Fibroblast of pulmonary artery (primary cell): ENCODE results near the gene PAX5.

ENCODE experiments used
- DNase-seq: peaks from one replicate; pipeline ENCODE4 v3.0.0-alpha.2; 2010; ENCODE audit warnings: low read depth
- H3K4me3 ChIP-seq: replicated peaks from 2 replicates; pipeline ENCODE4 v1.5.1; 2011; ENCODE audit warnings: low read depth, mild to moderate bottlenecking, control low read depth, low read length, moderate library complexity
- CTCF ChIP-seq: IDR thresholded peaks from 2 replicates; pipeline ENCODE4 v1.5.1; 2011; ENCODE audit warnings: mild to moderate bottlenecking, control low read depth, low read length, inconsistent platforms; ENCODE audit errors: missing control alignments

Gene PAX5

GRCh38 chr9:36881743-36882441 lies 152.2 kb downstream of the PAX5 start:
- no peak for DNase-seq
- no peak for TF ChIP-seq CTCF
- no peak overlapping the region for H3K4me3 ChIP-seq

- no peak overlapping the region for H3K4me3 ChIP-seq
- DNase-seq: no peak
- TF ChIP-seq CTCF: no peak
Measured at GRCh38 chr9:36881316-36881715, 152.8 kb downstream of the PAX5 start.

GRCh38 chr9:36880075-36880474 lies 154.0 kb downstream of the PAX5 start:
- no peak overlapping the region for H3K4me3 ChIP-seq
- DNase-seq: no peak
- TF ChIP-seq CTCF: no peak

GRCh38 chr9:36878986-36879982 lies 154.8 kb downstream of the PAX5 start:
- no peak overlapping the region for H3K4me3 ChIP-seq
- no peak for TF ChIP-seq CTCF
- DNase-seq: no peak

- no peak for TF ChIP-seq CTCF
- H3K4me3 ChIP-seq: no peak overlapping the region
- DNase-seq: no peak
Measured at GRCh38 chr9:36877239-36877638, 156.8 kb downstream of the PAX5 start.

GRCh38 chr9:36876056-36876455 lies 158.0 kb downstream of the PAX5 start:
- TF ChIP-seq CTCF: no peak
- H3K4me3 ChIP-seq: no peak overlapping the region
- DNase-seq: no peak
